ENCODE data around the gene SMIM12.

The SMIM12 gene

GRCh38 chr1:34859446-34860200 lies at the start of gene SMIM12:
SMIM12 (minus strand) TSS chr1:34859749; CDS start chr1:34855977, 3,772 bp downstream.
- DNase-seq (ENCODE audit: low spot score): peak; percentile 92

DNA sequence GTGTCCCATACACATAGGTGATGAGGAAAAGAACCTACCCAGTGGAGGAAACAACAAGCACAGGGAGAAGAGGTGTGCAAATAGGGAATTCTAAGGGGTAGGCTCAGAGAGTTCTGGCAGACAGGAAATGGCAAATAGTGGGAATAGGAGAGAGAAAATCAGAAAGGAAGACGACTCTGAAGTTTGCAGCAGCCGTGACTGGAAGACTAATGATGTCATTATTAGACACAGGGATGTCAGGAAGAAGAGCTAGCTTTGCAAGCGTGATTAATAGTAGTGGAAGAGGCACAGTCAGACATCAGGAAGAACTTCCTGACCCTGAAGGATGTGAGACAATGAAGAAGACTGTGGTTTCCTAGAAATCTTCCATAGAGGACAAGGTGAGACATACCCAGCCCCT lies 48.8 kb upstream of the SMIM12 start:
- DNase-seq (ENCODE audit: low spot score): no peak

GRCh38 chr1:34907487-34908090 lies 48.0 kb upstream of the SMIM12 start:
- DNase-seq (ENCODE audit: low spot score): no peak

DNA sequence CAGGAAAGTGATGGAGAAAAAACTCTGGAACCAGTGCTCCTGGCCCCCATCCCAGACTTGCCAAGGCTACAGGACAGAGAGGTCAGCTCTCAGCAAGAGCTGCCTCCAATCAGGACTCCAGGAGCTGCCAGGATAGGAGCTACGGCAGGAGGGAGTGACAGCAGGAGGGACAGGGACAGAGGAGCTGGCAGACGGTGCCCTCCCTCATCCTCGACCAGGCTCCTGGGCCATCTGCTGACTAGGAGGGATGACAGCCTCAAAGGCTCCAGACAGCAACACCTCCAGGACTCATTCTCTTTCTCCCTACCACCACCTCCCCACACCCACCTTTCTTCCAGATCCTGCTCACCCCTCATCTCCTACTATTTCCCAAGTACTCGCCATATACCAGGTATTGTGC lies 47.2 kb upstream of the SMIM12 start:
- peak; percentile 12 for DNase-seq (ENCODE audit: low spot score)

DNA sequence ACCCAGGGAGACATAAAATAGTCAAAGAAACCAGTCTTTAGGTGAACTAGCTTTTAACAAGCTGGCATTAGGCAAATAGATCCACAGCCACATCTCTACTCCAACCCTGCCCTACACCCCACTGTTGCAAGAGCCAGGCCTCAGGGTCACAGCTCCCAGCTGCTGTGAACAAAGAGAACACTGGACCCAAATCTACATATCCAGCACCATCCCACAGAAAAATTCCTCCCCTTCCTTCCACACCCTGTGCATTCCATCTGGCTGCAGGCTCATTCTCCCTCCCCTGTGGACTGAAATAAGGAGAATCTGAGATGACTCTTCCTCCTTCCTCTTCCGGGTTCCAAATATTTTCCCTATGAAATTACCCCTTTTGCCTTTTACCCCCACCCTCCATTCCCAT lies 46.7 kb upstream of the SMIM12 start:
- no peak for DNase-seq (ENCODE audit: low spot score)

DNA sequence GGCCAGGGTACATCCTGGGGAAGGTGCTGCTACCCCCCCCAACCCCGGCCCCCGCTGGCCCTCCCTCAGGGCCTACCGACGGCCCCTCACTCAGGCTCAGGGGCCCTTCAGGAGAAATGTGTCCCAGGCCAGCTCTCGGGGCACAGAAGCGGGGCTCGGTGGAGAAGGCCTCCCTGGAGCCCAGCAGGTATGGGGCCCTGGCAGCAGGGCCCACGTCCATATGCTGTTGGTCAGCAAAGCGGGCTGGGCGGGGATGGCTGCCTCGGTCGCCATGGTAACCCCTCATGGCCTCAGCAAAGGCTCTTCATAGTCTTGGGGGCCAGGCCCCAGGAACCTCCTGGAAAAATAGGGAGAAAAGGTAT lies 45.5 kb upstream of the SMIM12 start:
- DNase-seq (ENCODE audit: low spot score): no peak

- no peak for DNase-seq (ENCODE audit: low spot score)
Observed at GRCh38 chr1:34904236-34905097, 44.9 kb upstream of the SMIM12 start.

GRCh38 chr1:34901919-34902318 lies 42.4 kb upstream of the SMIM12 start:
- DNase-seq (ENCODE audit: low spot score): no peak

- no peak for DNase-seq (ENCODE audit: low spot score)
Observed at GRCh38 chr1:34900775-34901502, 41.4 kb upstream of the SMIM12 start.

- DNase-seq (ENCODE audit: low spot score): no peak
Observed at GRCh38 chr1:34899906-34900305, 40.4 kb upstream of the SMIM12 start.

GRCh38 chr1:34899471-34899870 lies 39.9 kb upstream of the SMIM12 start:
- DNase-seq (ENCODE audit: low spot score): no peak

DNA sequence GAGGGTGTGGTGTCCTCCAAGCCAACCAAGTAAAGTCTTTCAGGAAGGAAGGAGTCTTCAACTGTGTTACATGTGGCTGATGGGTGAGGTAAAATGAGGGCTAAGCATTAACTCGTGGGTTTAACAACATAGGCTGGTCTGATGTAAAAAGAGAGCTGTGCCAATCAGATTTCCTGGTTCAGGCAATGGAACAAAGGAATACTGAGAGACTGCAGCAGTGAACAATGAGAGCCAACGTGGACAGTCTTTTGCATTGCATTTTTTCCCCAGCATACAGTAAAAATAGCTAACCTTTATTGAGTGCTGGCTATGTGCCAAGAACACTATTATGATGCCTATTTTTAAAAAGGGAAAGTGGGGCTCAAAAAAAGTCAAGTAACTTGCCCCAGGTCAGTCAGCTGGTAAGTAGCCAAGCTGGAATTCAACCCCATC lies 38.8 kb upstream of the SMIM12 start:
- DNase-seq (ENCODE audit: low spot score): no peak

DNA sequence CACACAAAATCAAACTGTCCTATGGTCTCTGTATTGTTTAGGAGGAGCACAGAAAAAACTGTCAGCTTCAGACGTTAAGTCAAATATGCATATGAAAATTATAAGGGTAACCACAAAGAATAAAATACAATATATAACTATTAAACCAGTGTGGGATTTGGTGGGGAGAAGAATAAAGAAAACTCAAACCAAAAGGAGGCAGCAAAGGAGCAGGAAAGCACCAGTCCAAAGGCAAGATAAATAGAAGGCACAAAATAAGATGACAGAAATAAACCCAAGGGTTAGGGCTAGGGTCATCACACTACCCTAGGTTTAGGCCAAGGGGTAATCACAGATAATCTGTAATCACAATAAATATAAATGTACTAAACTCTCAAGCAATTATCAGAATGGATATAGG lies 37.1 kb upstream of the SMIM12 start:
- no peak for DNase-seq (ENCODE audit: low spot score)

DNA sequence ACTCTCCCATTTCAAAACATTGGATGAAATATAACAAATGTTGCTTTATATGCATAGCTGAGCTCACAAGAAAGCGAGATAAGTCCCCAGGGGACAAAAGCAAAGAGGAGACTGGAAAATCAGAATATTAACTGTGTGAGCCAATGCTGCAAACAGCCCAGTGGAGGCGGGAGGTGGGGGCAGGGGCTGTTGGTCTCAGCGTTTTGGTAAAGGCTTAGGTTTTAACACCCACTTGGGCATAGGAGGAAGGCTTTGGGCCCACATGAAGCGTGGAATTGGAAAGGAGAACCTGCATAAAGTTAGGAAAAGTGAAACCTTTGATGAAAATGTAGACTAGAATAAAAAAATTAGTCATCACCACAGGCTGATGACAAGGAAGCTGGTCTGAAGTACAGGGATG lies 30.2 kb upstream of the SMIM12 start:
- no peak for DNase-seq (ENCODE audit: low spot score)

DNA sequence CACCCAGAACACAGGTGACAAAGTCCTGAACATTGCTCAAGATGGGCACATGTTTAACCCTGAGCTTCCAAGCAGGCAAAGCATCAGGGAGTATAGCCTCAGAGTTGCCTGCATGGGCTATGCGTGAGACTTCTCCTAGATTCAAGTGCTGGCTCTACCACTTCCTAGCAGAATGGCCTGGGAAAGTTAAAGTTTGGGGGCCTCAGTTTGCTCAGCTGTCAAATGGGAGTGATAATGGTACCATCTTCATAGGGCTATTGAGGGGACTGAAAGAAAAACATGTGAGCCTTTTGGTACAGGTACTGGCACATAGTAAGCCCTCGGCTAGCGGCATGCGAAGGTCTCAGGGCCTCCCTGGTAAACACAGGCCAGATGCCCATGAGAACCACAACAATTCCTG lies 28.0 kb upstream of the SMIM12 start:
- no peak for DNase-seq (ENCODE audit: low spot score)

DNA sequence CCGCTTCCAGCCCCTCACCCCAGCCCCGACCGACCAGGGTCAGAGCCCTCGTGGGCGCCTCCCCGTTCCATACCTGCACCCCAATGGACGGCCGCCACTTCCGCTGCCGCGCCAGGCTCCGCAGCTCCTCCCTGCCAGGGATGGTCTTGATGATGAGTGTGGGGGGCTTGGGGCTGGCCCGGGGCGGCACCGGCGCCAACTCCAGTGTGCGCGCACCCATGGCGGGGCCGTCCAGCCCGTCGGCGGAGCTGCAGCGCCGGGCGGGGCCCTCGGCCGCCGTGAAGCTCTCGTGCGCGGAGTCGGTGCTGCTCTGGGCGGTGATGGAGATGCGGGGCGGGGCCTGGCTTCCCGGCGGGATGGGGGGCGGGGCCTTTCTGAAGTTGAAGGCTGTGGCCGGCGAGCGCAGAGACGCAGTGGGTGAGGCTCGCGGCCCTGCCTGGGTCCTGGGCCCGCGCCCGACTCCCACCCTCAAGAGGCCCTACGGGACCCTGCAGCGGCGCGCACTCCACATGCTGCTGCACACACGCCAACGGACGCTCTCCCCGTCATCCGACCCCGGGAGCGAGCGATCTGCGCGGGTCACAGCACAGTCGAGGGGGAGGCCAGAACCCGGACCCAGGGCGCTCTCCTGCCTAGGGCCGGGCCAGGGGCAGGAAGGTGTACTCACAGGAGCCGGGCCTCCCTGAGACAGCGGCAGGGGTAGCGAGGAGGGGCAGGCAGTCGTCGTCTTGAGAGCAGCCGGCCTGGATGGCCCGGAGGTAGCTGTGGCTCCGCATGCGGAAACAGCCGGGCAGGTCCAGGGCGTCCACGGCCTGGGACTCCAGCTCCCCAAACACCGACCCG lies 26.1 kb upstream of the SMIM12 start:
- no peak for DNase-seq (ENCODE audit: low spot score)

DNA sequence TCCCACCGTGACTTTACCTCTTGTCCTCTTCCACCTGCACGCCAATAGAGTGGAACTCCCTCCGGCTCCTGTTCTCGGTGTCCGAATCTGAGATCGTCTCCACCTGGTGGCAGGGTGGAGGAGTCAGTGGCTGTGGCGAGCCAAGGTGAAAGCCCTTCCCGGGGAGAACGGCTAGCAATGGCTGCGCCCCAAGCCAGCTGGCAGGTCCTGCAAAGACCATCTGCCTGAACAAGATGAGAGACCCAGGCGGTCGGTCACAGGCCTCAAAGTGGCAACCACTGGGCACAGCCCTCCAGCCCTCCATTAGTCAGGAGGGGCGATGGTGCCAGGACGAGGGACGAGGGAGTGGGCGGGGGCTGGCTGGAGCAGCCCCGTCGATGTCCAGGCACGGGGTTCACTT lies 25.4 kb upstream of the SMIM12 start:
- no peak for DNase-seq (ENCODE audit: low spot score)

- no peak for DNase-seq (ENCODE audit: low spot score)
Observed at GRCh38 chr1:34884536-34884935, 25.0 kb upstream of the SMIM12 start.

DNA sequence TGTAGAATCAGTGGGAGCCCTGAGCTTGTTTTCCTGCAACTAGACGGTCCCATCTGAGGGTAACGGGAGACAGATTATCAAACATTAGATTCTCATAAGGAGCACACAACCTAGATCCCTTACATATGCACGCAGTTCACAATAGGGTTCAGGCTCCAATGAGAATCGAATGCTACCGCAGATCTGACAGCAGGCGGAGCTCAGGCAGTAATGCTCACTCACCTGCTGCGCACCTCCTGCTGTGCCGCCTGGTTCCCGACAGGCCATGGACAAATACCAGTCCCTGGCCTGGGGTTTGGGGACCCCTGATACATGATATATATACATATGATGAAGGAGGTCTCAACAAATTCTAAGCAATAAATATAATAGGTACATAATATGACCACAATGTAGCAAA lies 19.7 kb upstream of the SMIM12 start:
- no peak for DNase-seq (ENCODE audit: low spot score)

DNA sequence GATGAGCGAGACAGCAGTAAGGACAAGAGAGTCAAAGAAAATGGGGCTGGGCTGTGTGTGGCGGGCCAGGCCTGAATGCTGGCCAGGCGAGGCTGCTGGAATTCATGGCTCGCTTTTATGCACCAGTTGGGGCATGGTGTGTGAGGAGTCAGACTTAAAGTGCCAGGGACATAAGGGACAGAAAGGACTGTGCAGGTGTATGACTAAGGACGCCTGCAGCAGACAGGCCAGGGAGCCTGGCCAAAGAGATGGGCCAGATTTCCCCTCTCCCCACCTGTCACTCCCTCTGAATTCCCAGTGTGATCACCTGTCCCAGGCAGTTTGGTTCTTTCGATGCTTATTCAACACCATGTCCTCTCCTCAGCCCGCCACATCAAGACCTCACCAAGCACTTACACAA lies 16.9 kb upstream of the SMIM12 start:
- DNase-seq (ENCODE audit: low spot score): no peak

- no peak for DNase-seq (ENCODE audit: low spot score)
Observed at GRCh38 chr1:34874296-34874952, 14.9 kb upstream of the SMIM12 start.

All from pons (tissue), 1 donor.